Measurements from ENCODE around the gene KCNQ1.

DNA sequence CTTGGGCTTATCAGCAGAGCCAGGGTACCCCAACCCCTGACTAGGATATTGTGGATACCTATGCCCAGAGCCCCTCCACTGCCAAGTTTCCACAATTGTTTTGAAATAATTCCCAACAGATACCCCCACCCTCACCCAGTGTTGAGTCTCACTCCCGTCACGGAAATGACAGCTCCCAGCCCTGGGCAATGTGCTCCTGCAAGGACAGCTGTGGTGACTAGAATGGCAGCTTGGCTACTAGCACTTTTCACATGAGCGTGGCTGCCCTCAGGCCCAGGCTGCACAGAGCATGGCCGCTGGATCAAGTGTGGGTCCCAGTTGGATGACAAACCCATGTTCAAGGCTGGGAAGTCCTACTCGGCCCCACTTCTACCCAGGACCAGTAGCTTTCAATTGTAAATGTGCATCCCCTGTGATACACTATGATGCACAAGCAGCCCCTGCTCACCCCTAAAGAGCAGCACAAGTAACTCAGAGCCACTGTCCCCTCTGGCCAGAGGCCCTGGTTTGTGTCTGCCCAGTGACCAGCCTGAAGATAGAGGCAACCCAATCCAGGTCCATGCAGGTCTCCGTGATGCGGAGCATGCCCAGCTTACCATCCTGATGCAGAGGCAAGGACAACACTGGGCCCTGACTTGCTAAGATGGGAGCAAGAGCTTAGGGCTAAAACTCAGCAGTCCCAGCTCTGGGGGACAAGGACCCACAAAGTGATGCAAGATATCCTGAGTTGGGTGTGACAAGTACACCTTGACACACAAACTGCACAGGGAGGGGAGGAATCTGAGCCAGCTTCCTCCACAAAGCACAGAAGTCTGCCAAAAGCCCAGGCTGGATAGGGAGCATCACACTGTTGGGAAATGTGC is 241.8 kb downstream of the KCNQ1 start:
- no peak for TF ChIP-seq EZH2 (IDR thresholded peaks at IDR 0.05; ENCODE audit: borderline replicate concordance, insufficient read depth, low read depth, low read length, poor library complexity, severe bottlenecking)
- TF ChIP-seq, protein P1, sequence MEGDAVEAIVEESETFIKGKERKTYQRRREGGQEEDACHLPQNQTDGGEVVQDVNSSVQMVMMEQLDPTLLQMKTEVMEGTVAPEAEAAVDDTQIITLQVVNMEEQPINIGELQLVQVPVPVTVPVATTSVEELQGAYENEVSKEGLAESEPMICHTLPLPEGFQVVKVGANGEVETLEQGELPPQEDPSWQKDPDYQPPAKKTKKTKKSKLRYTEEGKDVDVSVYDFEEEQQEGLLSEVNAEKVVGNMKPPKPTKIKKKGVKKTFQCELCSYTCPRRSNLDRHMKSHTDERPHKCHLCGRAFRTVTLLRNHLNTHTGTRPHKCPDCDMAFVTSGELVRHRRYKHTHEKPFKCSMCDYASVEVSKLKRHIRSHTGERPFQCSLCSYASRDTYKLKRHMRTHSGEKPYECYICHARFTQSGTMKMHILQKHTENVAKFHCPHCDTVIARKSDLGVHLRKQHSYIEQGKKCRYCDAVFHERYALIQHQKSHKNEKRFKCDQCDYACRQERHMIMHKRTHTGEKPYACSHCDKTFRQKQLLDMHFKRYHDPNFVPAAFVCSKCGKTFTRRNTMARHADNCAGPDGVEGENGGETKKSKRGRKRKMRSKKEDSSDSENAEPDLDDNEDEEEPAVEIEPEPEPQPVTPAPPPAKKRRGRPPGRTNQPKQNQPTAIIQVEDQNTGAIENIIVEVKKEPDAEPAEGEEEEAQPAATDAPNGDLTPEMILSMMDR (IDR thresholded peaks at IDR 0.05): no peak

All from B cell (primary cell).